CD1c-positive myeloid dendritic cell (primary cell): ENCODE results near the gene PYGB.
A peak's percentile ranks its signal among the peaks of the same experiment; 100 is the strongest.
"Not testable (repeated sequence)": the region's sequence is repeated elsewhere in the genome, so short reads cannot be mapped to it uniquely, and the experiment has no call there.

ENCODE experiments used
- DNase-seq: peaks from one replicate; pipeline ENCODE4 v3.0.0-alpha.2; 2016; ENCODE audit errors: extremely low spot score

Gene PYGB

GRCh38 chr20:25314497-25315417 lies 66.9 kb downstream of the PYGB start:
- no peak for DNase-seq

- DNase-seq: peak; percentile 55
Observed at GRCh38 chr20:25315418-25316210, 67.7 kb downstream of the PYGB start.

GRCh38 chr20:25316506-25317190 lies 68.8 kb downstream of the PYGB start:
- DNase-seq: no peak

GRCh38 chr20:25317351-25318075 lies 69.6 kb downstream of the PYGB start:
- DNase-seq: no peak

- peak; percentile 93 for DNase-seq
Observed at GRCh38 chr20:25318471-25319240, 70.8 kb downstream of the PYGB start.

- DNase-seq: no peak
Observed at GRCh38 chr20:25319241-25320034, 71.6 kb downstream of the PYGB start.

GRCh38 chr20:25320035-25320800 lies 72.3 kb downstream of the PYGB start:
- no peak for DNase-seq

GRCh38 chr20:25321262-25321831 lies 73.5 kb downstream of the PYGB start:
- DNase-seq: peak; percentile 66

GRCh38 chr20:25321991-25322390 lies 74.1 kb downstream of the PYGB start:
- no peak for DNase-seq

GRCh38 chr20:25323496-25324246 lies 75.8 kb downstream of the PYGB start:
- no peak for DNase-seq

GRCh38 chr20:25324412-25324811 lies 76.5 kb downstream of the PYGB start:
- peak; percentile 95 for DNase-seq

- DNase-seq: no peak
Observed at GRCh38 chr20:25325073-25325472, 77.2 kb downstream of the PYGB start.

GRCh38 chr20:25325997-25326396 lies 78.1 kb downstream of the PYGB start:
- no peak for DNase-seq

- DNase-seq: no peak
Observed at GRCh38 chr20:25327521-25328235, 79.8 kb downstream of the PYGB start.

GRCh38 chr20:25328954-25329498 lies 81.1 kb downstream of the PYGB start:
- no peak for DNase-seq

GRCh38 chr20:25334972-25335371 lies 87.1 kb downstream of the PYGB start:
- DNase-seq: not testable (repeated sequence)
